ENCODE data around the gene SPN.

GRCh38 chr16:29694384-29695195, 31.5 kb downstream of the SPN start:
- no peak for TF ChIP-seq CTCF (conservative IDR thresholded peaks at IDR 0.05; ENCODE audit: low read depth, low read length)
- TF ChIP-seq EZH2phosphoT487 (IDR thresholded peaks at IDR 0.05; ENCODE audit: borderline replicate concordance, low read length): no peak
